Endothelial cell of umbilical vein (primary cell): ENCODE measurements around the gene RASSF3. TPM values are rescaled to one million over a fixed set of nuclear protein-coding genes. Genes with fewer than 3 reads are reported as not detected.
"Not testable (repeated sequence)": the region's sequence is repeated elsewhere in the genome, so short reads cannot be mapped to it uniquely, and the experiment has no call there.

ENCODE experiments used
- BruUV-seq: library from RNA; stranded (reverse); fragments of 400-500 nt; replicated peaks from 2 replicates; lab custom pipeline; 2021; lab: Mats Ljungman, UMichigan
- CTCF ChIA-PET: fragments of 300-600, 350-600 bp; sonication (Branson Sonifier 250); formaldehyde crosslinking; loops from one replicate; lab custom pipeline; 2021; ENCODE audit warnings: antibody characterized with exemption, inconsistent platforms; lab: Charles Lee
- POLR2A ChIA-PET: fragments of 300-600, 350-600 bp; sonication (Branson Sonifier 250); formaldehyde crosslinking; loops from one replicate; lab custom pipeline; 2021; ENCODE audit warnings: antibody characterized with exemption, inconsistent platforms; lab: Charles Lee
- DNase-seq: peaks from one replicate; pipeline ENCODE4 v3.0.0-alpha.2; 2011; ENCODE audit warnings: low read depth, low spot score
- FAIRE-seq: peaks from 2 replicates; lab custom pipeline; 2011; peaks lifted over from hg19 to GRCh38; lab: Jason Lieb, UNC
- H2AFZ ChIP-seq: 2 replicates; pipeline ENCODE4 v1.6.0; 2012; ENCODE audit warnings: low read depth, low read length, control low read depth, inconsistent platforms
- H3K27ac ChIP-seq: 2 replicates; pipeline ENCODE4 v1.5.1; 2011; ENCODE audit warnings: low read depth, mild to moderate bottlenecking, control low read depth, low read length, moderate library complexity; ENCODE audit not compliant: insufficient read depth
- H3K27me3 ChIP-seq, 2 experiments: 2 replicates each; pipeline versions ENCODE4 v1.6.0 to v1.6.1; 2011; ENCODE audit warnings: low read length in 2 of 2, mixed read lengths in 1 of 2; ENCODE audit not compliant: control insufficient read depth in 2 of 2, insufficient read depth in 2 of 2
- H3K36me3 ChIP-seq, 2 experiments: 2 replicates in 1 of 2; 3 replicates in 1 of 2; pipeline ENCODE4 v1.5.1; 2011; ENCODE audit warnings: low read length in 2 of 2, mild to moderate bottlenecking in 1 of 2, moderate library complexity in 1 of 2; ENCODE audit not compliant: control insufficient read depth in 2 of 2, insufficient read depth in 2 of 2; ENCODE audit errors: extremely low read depth in 1 of 2
- H3K4me1 ChIP-seq: 3 replicates; pipeline ENCODE4 v1.5.1; 2011; ENCODE audit warnings: mild to moderate bottlenecking, low read length; ENCODE audit not compliant: control insufficient read depth, insufficient read depth; ENCODE audit errors: extremely low read depth
- H3K4me2 ChIP-seq: 2 replicates; pipeline ENCODE4 v1.6.1; 2011; ENCODE audit warnings: low read length, control low read depth, mixed read lengths; ENCODE audit not compliant: insufficient read depth
- H3K4me3 ChIP-seq, 3 experiments: fragments of 200-600 bp in 1 of 3; sonication (generic), shearing (Covaris generic) in 1 of 3; replicated peaks in 1 of 3; 2 replicates each; pipeline ENCODE4 v1.5.1; 2011 to 2016; ENCODE audit warnings: control low read depth in 3 of 3, low read length in 3 of 3, mild to moderate bottlenecking in 2 of 3, inconsistent platforms in 1 of 3, low read depth in 1 of 3, moderate library complexity in 1 of 3; ENCODE audit not compliant: insufficient read depth in 1 of 3
- H3K79me2 ChIP-seq: 2 replicates; pipeline ENCODE4 v1.6.0; 2012; ENCODE audit warnings: low read length, inconsistent platforms; ENCODE audit not compliant: control insufficient read depth, insufficient read depth
- H3K9ac ChIP-seq: replicated peaks from 2 replicates; pipeline ENCODE3; 2011; ENCODE audit warnings: low read length, control low read depth; ENCODE audit not compliant: insufficient read depth; ENCODE audit errors: extremely low read depth
- H3K9me1 ChIP-seq: replicated peaks from 3 replicates; pipeline ENCODE4 v1.6.0; 2011; ENCODE audit warnings: mild to moderate bottlenecking, low read length; ENCODE audit not compliant: control insufficient read depth, insufficient read depth; ENCODE audit errors: extremely low read depth
- H3K9me3 ChIP-seq: replicated peaks from 2 replicates; pipeline ENCODE4 v1.5.1; 2012; ENCODE audit warnings: low read length, inconsistent platforms; ENCODE audit not compliant: control insufficient read depth, insufficient read depth
- H4K20me1 ChIP-seq: replicated peaks from 2 replicates; pipeline ENCODE3; 2011; ENCODE audit warnings: mild to moderate bottlenecking, low read length; ENCODE audit not compliant: control insufficient read depth, insufficient read depth; ENCODE audit errors: extremely low read depth
- CTCF ChIP-seq, 2 donors: IDR thresholded peaks; 1 replicate in 1 of 2; 2 replicates in 1 of 2; pipeline ENCODE4 v1.5.1; 2011; ENCODE audit warnings: low read length in 2 of 2, mild to moderate bottlenecking in 2 of 2, moderate library complexity in 2 of 2, control low read depth in 1 of 2, inconsistent platforms in 1 of 2, low read depth in 1 of 2; ENCODE audit not compliant: insufficient read depth in 1 of 2; ENCODE audit errors: extremely low read depth in 1 of 2
- EZH2 ChIP-seq: IDR thresholded peaks from 2 replicates; pipeline ENCODE4 v1.6.1; 2012; ENCODE audit warnings: borderline replicate concordance, low read depth, mild to moderate bottlenecking, moderate library complexity, low read length, inconsistent platforms; ENCODE audit not compliant: severe bottlenecking
- FOS ChIP-seq: IDR thresholded peaks from 2 replicates; pipeline ENCODE4 v1.6.1; 2011; ENCODE audit warnings: mild to moderate bottlenecking, low read length, moderate library complexity, borderline replicate concordance; ENCODE audit not compliant: insufficient read depth
- GATA2 ChIP-seq: IDR thresholded peaks from 2 replicates; pipeline ENCODE4 v1.7.0; 2011; ENCODE audit warnings: low read depth, mild to moderate bottlenecking, moderate library complexity, mixed read lengths, low read length; ENCODE audit not compliant: insufficient read length, insufficient read depth
- JUN ChIP-seq: IDR thresholded peaks from 2 replicates; pipeline ENCODE4 v1.6.1; 2011; ENCODE audit warnings: borderline replicate concordance, low read depth; ENCODE audit not compliant: insufficient read length, insufficient read depth
- MAX ChIP-seq: IDR thresholded peaks from 2 replicates; pipeline ENCODE4 v1.6.1; 2011; ENCODE audit not compliant: insufficient read depth, insufficient read length
- MYC ChIP-seq: IDR thresholded peaks from one replicate; pipeline ENCODE4 v1.6.1; 2011; ENCODE audit warnings: mild to moderate bottlenecking, low read depth, low read length
- POLR2A ChIP-seq: IDR thresholded peaks from 2 replicates; pipeline ENCODE4 v1.6.1; 2012; ENCODE audit warnings: low read depth, mild to moderate bottlenecking, control low read depth, low read length
- POLR2AphosphoS5 ChIP-seq: IDR thresholded peaks from 2 replicates; pipeline ENCODE4 v1.6.1; 2012; ENCODE audit warnings: low read depth, mild to moderate bottlenecking, control low read depth, low read length, moderate library complexity; ENCODE audit not compliant: insufficient read depth
- dilution Hi-C: fragments of 300-500 bp; cut with MboI; formaldehyde crosslinking; loops from one replicate; pipeline ENCODE4 v1.15.0; 2019; ENCODE audit warnings: low sequenced_read_pairs; ENCODE audit not compliant: extremely low pct_ligation_motif_present
- intact Hi-C: fragments of 100-400 bp; cut with micrococcal nuclease; formaldehyde crosslinking; loops from one replicate; pipeline ENCODE4 v1.10.0; 2022
- polyA plus RNA-seq, 4 experiments: library from polyadenylated mRNA; depleted of rRNA in 3 of 4; stranded (reverse) in 3 of 4; unstranded in 1 of 4; fragments of >200 nt; gene quantifications; 2 replicates each; pipeline versions ENCODE4 v1.2.1 to v1.2.3, GENCODE V29; 2011 to 2012; ENCODE audit warnings: missing spikeins in 1 of 4
- total RNA-seq: library from RNA; stranded (reverse); gene quantifications from 2 replicates; pipeline ENCODE4 v1.2.3, GENCODE V29; 2021

The RASSF3 gene
- total and polyA plus RNA-seq, 2 donors (not counting 3 experiments of a cell fraction or from before 2014, with no cell fraction given) = 20.2 to 60.8 TPM

GRCh38 chr12:64653123-64653522 is 42.8 kb downstream of the RASSF3 start:
- BruUV-seq = no TSS peak
- H3K9me1 ChIP-seq = no peaks in the 10 kb centered on the region
- no peaks in the 10 kb centered on the region for H3K27me3 ChIP-seq
- no peaks in the 10 kb centered on the region for H3K36me3 ChIP-seq
- ChIA-PET POLR2A (no interaction called here), CTCF (no interaction called here)
- dilution Hi-C loops = no loop called here
- H3K9ac ChIP-seq = no peak overlapping the region
- H3K9me3 ChIP-seq = no peaks in the 10 kb centered on the region
- peak overlapping the region; percentile 29 for H3K27ac ChIP-seq
- no peak for FAIRE-seq
- TF ChIP-seq MYC (no peak), GATA2 (no peak), EZH2 (no peak), JUN (no peak), POLR2AphosphoS5 (no peak), FOS (no peak), MAX (no peak), POLR2A (no peak), CTCF (IDR thresholded peaks at IDR 0.05; ENCODE audit: extremely low read depth in 1 of 2, insufficient read depth in 1 of 2, low read depth in 1 of 2, low read length in 2 of 2) (no peak)
- no peak overlapping the region for H3K4me2 ChIP-seq
- intact Hi-C loops = no loop called here
- no peak overlapping the region for H3K4me3 ChIP-seq
- H4K20me1 ChIP-seq = peaks cover 4% of the 10 kb centered on the region
- peaks cover 92% of the 10 kb centered on the region for H3K79me2 ChIP-seq
- no peak overlapping the region for H2AFZ ChIP-seq
- H3K4me1 ChIP-seq = peaks cover 15% of the 10 kb centered on the region
- DNase-seq = no peak

DNA sequence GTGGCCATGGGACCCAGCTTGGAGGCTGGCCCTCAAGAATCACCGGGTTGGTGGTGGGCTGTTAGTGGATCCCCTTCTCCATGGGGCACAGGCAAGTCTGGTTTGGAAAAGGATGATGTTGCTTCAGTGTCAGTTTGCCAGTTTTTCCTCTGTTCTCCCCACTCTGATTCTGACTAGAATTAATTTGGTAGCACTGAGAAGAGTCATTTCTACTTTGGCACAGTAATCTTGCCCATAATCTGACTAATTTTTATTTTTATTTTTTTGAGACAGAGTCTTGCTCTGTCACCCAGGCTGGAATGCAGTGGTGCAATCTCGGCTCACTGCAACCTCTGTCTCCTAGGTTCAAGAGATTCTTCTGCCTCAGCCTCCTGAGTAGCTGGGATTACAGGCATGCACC is 43.6 kb downstream of the RASSF3 start:
- H3K79me2 ChIP-seq = peaks cover 93% of the 10 kb centered on the region
- CTCF ChIA-PET, H3K36me3 ChIP-seq, H3K4me2 ChIP-seq, H3K9ac ChIP-seq, H3K27me3 ChIP-seq, intact Hi-C loops, BruUV-seq, dilution Hi-C loops, H3K9me1 ChIP-seq, H3K4me3 ChIP-seq, H3K27ac ChIP-seq, H4K20me1 ChIP-seq, H2AFZ ChIP-seq, POLR2A ChIA-PET, DNase-seq, H3K9me3 ChIP-seq, FAIRE-seq: not testable (repeated sequence)
- peaks cover 16% of the 10 kb centered on the region for H3K4me1 ChIP-seq
